ENCODE results near the gene TSPAN8.
"Not testable (repeated sequence)": the region's sequence is repeated elsewhere in the genome, so short reads cannot be mapped to it uniquely, and the experiment has no call there.

TSPAN8 gene

DNA sequence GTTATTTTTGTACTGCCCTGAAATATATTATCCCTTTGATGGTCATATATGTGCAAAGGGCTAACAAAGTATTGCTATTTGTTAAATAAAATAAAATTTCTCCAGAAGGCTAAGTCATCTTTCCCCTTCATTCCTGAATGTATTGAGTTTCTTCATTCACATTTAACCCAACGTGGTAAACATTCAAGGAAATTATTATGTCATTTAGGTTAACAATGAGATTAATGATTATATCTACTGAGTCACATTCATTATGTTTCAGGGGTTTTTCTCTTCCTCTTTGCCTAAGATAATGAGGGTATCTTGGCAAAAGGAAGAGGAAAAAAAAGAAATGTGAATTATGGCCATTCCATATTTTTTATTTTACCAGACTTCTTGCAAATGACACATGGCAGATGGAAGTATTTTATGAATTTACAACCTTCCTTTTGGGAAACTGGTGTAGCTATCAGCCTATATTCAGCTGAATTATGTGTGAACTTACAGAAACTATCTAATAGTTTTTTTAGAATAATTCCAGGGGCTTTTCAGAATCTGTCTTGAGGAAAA lies 27.2 kb downstream of the TSPAN8 start:
- intact Hi-C loops (cut with DNase I) = no loop called here
- DNase-seq = no peak

DNA sequence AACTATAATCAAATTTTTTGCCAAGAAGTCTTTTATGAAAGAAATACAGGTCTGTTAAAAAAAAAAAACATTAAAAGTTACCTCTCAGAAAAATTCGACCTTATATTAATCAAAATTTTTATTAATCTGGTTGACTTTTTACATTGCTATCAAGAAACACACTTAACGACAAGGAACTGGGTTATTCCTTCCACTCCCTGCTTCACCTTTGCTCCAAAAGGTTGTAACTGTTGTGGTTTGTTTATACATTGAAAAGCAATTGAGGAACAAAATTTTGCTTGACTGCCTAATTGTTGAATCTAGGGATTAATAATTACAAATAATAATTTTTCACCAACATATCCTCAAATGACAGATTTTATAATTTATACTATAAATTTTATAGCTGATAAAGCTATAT lies 28.4 kb downstream of the TSPAN8 start:
- intact Hi-C loops (cut with DNase I) = no loop called here
- no peak for DNase-seq

DNA sequence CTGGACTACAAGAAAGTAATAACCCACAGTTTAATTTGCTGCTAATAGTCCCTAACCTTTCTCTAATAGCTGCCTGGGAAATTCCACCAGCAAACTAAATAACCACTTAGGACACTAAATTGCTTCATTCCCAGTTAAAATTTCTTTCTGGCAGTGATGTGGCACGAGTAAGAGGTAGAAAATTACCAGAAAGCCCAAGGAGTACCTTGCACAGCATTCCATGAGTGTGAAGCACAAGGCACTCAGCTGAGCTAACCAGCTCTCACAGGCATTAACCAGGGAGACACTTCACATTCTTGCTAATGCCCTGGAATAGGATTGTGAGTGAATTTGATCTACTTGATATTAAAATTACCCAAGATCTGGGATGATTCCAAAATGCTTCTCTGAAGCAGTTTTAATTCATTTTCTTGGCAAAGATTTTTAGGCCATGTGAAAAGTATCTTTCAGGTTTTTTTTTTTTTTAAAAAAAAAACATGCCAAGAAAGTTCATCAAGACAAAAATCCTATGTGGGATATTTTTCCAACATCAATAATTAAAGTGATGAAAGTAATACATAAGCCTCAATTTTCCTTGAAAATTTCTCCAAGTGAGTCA lies 29.5 kb downstream of the TSPAN8 start:
- no peak for DNase-seq
- intact Hi-C loops (cut with DNase I) = no loop called here

DNA sequence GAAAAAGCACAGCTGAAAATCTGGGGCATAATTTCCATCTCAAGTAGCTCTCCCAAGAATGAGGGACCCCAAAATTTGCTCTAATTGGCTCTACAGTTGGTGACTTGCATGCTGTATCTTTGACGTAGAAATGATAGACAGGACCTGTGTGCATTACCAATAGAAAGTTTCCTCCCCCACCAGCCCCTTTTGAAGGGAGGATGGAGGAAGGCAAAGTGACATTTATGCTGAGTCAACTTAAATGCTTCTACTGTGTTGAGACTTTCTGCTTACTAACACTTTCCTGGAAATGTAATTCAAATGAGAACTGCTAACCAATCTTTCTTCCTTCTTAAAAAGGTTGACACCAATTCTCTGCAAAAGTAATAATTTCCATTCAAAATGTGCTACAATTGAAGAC lies 31.9 kb downstream of the TSPAN8 start:
- intact Hi-C loops (cut with DNase I) = no loop called here
- no peak for DNase-seq

DNA sequence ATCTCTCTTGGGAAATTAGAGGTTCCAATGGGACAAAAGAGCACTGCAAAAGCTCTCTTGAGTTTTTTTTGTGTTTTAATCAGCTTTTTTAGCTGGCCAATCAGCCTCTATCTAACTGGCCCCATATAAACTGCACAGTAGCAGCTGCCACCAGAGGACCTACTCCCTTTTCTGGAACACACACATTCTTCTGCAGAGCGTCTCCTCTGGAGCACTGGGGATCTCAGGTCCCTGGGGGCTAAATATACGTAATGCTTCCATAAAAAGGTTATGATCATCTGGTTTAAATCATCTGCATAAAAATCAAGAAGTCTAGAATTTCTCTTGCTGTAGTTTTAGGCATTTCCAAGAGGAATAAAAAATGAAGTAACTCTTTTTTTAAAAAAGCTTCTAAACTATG lies 32.3 kb downstream of the TSPAN8 start:
- intact Hi-C loops (cut with DNase I) = no loop called here
- DNase-seq = no peak

DNA sequence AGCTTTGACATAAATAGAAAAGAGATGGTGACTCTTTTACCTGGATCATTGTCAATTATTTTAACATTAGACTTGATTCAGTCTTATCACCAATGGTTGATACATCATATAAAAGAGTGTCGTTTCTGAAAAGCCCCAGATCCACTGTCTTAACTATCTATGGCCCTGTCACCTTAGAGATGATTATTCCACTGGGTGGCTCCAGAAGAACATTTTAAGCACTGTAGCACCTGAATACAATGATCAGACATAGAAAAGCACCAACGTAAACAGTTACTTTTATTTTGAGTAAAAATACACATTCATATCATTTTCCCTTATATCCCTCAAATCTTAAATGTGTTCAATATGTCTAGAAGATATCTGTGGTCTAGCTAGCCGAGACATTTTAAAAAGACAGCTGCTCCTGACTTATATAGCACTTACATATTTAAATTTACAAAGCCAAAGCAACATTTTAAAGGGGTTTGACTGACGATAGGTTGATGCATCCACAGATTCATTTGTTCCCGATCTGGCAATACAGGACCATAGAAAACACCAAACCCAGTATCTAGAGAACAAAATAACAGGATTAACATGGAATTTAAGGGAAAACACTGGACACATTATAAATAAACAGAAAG lies 32.9 kb downstream of the TSPAN8 start:
- intact Hi-C loops (cut with DNase I) = no loop called here
- DNase-seq = no peak

DNA sequence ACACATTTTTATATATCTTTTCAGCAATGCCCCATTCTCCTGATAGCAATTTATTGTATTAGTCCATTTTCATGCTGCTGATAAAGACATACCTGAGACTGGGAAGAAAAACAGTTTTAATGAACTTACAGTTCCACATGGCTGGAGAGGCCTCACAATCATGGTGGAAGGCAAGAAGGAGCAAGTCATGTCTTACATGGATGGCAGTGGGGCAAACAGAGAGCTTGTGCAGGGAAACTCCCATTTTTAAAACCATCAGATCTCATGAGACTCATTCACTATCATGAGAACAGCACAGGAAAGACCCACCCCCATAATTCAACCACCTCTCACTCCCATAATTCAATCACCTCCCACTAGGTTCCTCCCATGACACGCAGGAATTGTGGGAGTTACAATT lies 44.7 kb downstream of the TSPAN8 start:
- intact Hi-C loops (cut with DNase I) = not testable (repeated sequence)

DNA sequence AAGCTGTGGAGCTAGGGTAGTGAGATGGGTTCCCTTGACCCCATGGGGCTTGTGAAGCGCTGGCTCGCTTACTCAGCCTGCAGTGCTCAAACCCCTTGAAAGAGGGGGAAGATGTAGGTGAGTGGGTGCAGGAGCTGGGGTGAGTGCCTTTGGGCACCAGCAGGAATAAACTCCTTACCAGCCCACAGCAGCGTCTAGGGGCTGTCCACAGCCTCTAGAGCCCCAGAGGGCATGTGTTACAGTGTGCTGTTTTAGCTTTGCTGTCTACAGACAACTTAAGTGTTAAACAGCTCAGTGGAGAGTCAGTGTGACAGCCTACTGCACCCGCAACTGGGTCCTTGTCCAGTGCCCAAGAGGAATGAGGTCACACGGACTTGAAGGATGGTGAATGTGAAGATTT lies 48.0 kb downstream of the TSPAN8 start:
- intact Hi-C loops (cut with DNase I) = no loop called here

More for the DNA sequence above, 44.7 kb downstream of the TSPAN8 start:
- DNase-seq = not testable (repeated sequence)

DNA sequence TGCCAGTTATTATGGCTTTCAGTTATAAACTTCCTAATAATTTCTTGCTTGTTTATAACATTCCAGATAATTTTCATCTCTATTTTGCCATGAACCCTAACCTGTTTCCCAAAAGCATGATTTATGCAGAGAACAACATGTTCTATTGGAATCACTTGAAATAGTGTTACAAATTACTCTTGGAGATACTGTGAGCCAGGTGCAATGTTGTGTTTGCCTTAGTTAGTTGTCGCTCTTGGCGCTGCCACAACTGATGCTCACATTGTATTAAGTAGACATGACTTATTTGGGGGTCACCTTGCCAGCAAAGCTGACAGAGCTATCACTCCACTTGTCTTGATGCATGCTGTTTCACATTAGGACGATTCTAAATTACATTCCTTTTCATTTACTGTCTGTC lies 49.4 kb downstream of the TSPAN8 start:
- intact Hi-C loops (cut with DNase I) = no loop called here

More for the DNA sequence above, 48.0 kb downstream of the TSPAN8 start:
- no peak for DNase-seq

DNA sequence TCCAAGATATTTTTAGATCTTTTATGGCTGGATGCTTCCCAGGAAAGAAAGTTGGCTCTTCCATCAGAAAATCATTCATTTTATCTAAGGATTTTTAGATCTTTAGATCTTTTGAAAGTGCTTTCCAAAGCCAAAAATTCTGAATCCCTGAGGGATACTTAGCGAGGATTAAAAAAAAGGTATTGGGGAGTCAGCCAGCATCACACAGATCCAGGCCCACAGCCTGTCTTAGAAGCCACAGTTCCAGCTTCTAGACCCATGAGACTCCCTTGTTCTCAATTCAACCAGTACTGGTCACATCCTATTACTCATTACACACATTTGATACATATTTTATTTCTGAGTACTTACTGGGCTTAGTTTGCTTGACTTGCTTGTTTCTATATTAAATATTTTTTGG lies 49.9 kb downstream of the TSPAN8 start:
- intact Hi-C loops (cut with DNase I) = no loop called here
- DNase-seq = no peak

More for the DNA sequence above, 49.4 kb downstream of the TSPAN8 start:
- DNase-seq = no peak

DNA sequence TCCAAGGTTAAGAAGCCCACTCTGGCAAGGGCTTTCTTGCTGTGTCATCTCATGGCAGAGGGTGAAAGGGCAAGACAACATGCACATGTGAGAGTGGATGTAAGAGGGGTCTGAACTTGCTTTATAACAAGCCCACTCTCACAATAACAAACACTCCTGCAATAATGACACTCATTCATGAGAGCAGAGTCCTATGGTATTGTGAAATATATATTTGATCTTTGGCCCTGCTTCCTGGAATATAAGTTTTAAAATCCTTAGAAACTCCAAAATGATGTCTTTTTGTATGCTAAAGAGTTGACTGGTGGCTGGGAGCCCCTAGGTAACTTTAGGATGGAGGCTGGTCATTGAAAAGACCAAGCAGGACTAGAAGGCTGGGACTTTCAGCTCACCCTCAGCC lies 51.8 kb downstream of the TSPAN8 start:
- DNase-seq = no peak
- intact Hi-C loops (cut with DNase I) = no loop called here

DNA sequence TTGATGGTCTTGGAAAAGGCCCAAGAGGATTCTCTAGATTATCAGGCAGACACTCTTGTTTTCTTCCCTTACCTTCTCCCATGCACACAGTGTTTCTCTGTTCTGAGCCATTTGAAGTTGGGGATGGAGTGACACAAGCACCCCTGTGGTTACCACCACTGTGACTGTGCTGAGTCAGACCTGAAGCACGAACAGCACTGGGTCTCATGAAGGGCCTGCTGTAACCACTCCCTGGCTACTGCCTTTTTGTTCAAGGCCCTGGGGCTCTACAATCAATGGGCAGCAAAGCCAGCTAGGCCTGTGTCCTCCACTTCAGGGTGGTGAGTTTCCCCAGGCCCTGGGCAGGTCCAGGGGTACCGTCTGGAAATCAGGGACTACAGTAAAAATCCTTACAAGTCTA lies 65.5 kb downstream of the TSPAN8 start:
- DNase-seq = no peak
- intact Hi-C loops (cut with DNase I) = no loop called here

DNA sequence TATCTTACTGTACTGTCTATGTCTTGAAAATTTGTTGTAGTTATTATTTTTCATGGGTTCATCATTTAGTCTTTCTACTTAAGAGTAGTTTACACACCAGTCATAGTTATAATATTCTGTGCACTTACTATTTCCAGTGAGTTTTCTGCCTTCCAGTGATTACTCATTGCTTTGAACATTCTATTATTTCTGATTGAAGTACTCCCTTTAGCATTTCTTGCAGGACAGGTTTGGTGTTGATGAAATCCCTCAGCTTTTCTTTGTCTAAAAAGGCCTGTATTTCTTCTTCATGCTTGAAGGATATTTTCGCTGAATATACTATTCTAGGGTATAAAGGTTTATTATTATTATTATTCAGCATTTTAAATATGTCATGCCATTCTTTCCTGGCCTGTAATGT lies 66.8 kb downstream of the TSPAN8 start:
- intact Hi-C loops (cut with DNase I) = no loop called here
- DNase-seq = no peak

DNA sequence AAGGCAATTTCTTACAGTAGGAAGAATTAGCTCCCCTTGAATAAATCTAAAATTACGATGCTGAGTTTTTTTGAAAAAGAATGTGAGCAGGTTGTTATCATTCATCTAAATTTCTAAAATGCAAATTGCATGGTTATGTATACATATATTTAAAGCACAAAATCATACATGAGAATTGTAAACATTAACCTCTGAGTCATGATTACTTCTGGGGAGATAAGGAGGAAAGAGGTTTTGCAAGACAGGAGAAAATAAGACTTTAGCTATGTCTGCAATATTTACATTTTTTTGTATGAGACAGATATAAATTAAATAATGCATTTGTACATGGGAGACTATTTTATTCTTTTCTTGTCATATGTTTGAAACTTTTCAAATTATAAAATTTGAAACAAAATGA lies 72.2 kb downstream of the TSPAN8 start:
- intact Hi-C loops (cut with DNase I) = no loop called here
- DNase-seq = no peak

DNA sequence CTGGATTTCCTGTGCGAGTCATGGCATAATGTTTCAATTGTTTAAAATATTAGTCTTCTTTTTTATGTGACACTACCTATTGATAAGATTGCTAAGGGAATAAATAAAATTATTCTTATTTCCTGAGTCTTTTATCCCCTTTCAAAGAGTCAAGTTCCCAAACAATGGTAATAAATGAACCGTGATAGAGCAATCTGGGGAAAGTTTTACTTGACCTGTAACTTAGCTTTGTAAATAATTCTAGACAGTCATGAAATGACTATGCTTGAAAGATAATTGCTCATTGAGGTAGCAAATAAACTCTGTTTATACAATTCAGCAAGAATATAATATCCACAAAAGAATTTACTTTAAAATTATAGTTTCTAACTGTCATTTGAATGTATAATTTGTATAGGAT lies 82.1 kb downstream of the TSPAN8 start:
- no peak for DNase-seq
- intact Hi-C loops (cut with DNase I) = no loop called here
